Spleen (tissue), 7 donors: ENCODE results near the gene PARD3B.

ENCODE experiments used
- POLR2A ChIP-seq, 3 donors: fragments of 450-650 bp; IDR thresholded peaks; one replicate each; pipeline ENCODE4 v1.5.1; 2017; ENCODE audit warnings: antibody characterized with exemption in 3 of 3, mild to moderate bottlenecking in 1 of 3
- POLR2AphosphoS5 ChIP-seq, 3 donors: sonication (generic); formaldehyde crosslinking; IDR thresholded peaks; one replicate each; pipeline ENCODE4 v1.5.1; 2017; ENCODE audit warnings: antibody characterized with exemption in 3 of 3
- TF ChIP-seq, protein P1 (sequence below), 11 experiments: fragments of 200-600 bp in 7 of 11; fragments of 450-650 bp in 4 of 11; sonication (generic) in 4 of 11; IDR thresholded peaks in 8 of 11; conservative IDR thresholded peaks in 3 of 11; 1 replicate in 7 of 11; 2 replicates in 4 of 11; pipeline versions ENCODE4 v1.4.0 to v1.8.0; 2016 to 2021; ENCODE audit warnings: antibody characterized with exemption in 11 of 11, inconsistent platforms in 4 of 11, mild to moderate bottlenecking in 1 of 11
- donor health status: DM: no; HTN: no; CAD: no; lungs with moderate emphysema.
- donor health status: DM: no; HTN: no; CAD: no.
- donor health status: DM: no; HTN: no; CAD: no.

DNA sequence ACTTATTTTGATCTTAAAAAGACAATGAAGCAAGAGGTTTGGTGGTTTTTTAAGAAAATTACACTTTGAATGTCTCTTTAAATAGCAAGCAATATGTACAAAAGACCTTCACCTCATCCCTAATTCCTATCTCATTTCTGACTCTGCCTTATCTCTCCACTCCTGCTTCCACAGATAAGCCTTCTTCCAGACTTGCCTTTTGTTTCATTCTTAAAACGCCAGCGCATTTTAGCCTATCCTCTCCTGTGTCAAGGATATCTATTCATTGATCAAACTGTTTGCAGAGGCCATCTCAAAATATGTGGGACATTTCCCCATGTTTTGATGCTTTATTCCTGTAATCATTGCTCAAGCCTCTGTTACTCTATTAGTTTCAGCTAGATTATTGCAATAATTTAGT lies 562.5 kb downstream of the PARD3B start:
- TF ChIP-seq, protein P1, sequence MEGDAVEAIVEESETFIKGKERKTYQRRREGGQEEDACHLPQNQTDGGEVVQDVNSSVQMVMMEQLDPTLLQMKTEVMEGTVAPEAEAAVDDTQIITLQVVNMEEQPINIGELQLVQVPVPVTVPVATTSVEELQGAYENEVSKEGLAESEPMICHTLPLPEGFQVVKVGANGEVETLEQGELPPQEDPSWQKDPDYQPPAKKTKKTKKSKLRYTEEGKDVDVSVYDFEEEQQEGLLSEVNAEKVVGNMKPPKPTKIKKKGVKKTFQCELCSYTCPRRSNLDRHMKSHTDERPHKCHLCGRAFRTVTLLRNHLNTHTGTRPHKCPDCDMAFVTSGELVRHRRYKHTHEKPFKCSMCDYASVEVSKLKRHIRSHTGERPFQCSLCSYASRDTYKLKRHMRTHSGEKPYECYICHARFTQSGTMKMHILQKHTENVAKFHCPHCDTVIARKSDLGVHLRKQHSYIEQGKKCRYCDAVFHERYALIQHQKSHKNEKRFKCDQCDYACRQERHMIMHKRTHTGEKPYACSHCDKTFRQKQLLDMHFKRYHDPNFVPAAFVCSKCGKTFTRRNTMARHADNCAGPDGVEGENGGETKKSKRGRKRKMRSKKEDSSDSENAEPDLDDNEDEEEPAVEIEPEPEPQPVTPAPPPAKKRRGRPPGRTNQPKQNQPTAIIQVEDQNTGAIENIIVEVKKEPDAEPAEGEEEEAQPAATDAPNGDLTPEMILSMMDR (IDR thresholded peaks at IDR 0.05 in 8 of 11, conservative IDR thresholded peaks at IDR 0.05 in 3 of 11) = no peak
- no peak for TF ChIP-seq POLR2AphosphoS5 (IDR thresholded peaks at IDR 0.05)
- no peak for TF ChIP-seq POLR2A (IDR thresholded peaks at IDR 0.05)
